Measurements from ENCODE around the gene KPNA1. TPM values are rescaled to one million over a fixed set of nuclear protein-coding genes. Genes with fewer than 3 reads are reported as not detected.

KPNA1 gene
- total RNA-seq, 1 donor from 2014 or later, result 54.0 TPM

DNA sequence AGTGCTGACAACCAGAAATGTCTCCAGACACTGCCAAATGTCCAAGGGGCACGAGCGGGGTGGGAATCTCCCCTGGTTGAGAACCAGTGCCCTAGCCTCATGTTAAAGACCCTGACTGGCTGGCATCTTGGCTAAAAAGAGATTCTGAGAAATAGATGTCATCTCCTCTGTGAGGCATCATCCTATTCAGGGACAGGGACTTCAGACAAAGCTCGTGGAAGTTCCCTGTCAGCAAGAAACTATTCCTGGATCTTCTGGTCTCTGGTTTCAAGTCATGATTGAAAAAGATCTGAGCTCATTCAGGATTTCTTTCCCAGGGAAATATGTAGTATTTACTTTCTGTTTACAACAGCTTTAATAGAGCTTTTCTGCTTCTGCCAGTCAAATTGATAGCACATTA is 109.7 kb downstream of the KPNA1 start:
- Histone ChIP-seq H3K4me1 (no peaks in the 10 kb centered on the region), H3K27me3 (no peaks in the 10 kb centered on the region), H3K4me3 (no peak overlapping the region), H3K36me3 (peaks cover 8 to 40% of the 10 kb centered on the region in 2 donors), H3K27ac (no peak overlapping the region), H3K9me3 (no peaks in the 10 kb centered on the region)
- intact Hi-C loops (cut with DNase I), result no loop called here
- no peak for DNase-seq (ENCODE audit: extremely low spot score in 2 of 2)
- TF ChIP-seq POLR2A (IDR thresholded peaks at IDR 0.05), result no peak
- no peak for TF ChIP-seq POLR2AphosphoS5 (IDR thresholded peaks at IDR 0.05; ENCODE audit: insufficient read depth in 1 of 2, low read depth in 1 of 2)
- no peak for TF ChIP-seq CTCF (IDR thresholded peaks at IDR 0.05)

DNA sequence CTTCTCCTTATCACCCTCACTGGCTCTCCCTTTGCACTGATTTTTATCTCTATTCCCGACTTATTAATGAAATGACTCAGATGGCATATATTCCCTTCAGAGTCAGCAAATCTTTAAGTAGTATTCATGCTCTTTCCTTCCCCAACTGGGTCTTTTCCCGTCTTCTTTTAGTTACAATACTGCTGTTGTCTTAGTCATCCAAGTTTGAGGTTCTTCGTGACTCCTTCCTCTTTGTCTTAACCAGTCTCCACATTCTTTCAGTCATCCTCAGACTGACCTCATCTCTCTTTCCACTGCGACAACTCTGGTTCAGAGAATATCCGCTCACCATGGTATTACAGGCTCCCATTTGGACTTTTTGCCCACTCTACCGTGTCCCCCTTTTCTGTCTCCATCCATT is 111.2 kb downstream of the KPNA1 start:
- no peaks in the 10 kb centered on the region for H3K27me3 ChIP-seq
- H3K9me3 ChIP-seq, result no peaks in the 10 kb centered on the region
- H3K27ac ChIP-seq, result no peak overlapping the region
- no peaks in the 10 kb centered on the region for H3K4me1 ChIP-seq
- H3K4me3 ChIP-seq, result no peak overlapping the region
- DNase-seq (ENCODE audit: extremely low spot score in 2 of 2), result no peak
- no peak for TF ChIP-seq POLR2A (IDR thresholded peaks at IDR 0.05)
- no peak for TF ChIP-seq CTCF (IDR thresholded peaks at IDR 0.05)
- TF ChIP-seq POLR2AphosphoS5 (IDR thresholded peaks at IDR 0.05; ENCODE audit: insufficient read depth in 1 of 2, low read depth in 1 of 2), result no peak
- intact Hi-C loops (cut with DNase I), result no loop called here
- H3K36me3 ChIP-seq, result peaks cover 8 to 38% of the 10 kb centered on the region in 2 donors

DNA sequence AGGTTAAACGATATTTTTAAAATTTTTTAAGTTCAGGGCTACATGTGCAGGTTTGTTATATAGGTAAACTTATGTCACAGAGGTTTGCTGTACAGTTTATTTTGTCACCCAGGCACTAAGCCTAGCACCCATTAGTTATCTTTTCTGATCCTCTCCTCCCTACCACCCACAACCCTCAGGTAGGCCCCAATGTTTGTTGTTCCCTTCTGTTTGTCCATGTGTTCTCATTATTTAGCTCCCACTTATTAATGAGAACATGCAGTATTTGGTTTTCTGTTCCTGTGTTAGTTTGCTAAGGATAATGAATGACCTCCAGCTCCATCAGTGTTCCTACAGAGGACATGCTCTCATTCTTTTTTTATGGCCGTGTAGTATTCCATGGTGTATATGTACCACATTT is 115.8 kb downstream of the KPNA1 start:
- no peak overlapping the region for H3K27ac ChIP-seq
- H3K36me3 ChIP-seq, result peaks cover 0 to 11% of the 10 kb centered on the region in 2 donors
- no peak for DNase-seq (ENCODE audit: extremely low spot score in 2 of 2)
- no peaks in the 10 kb centered on the region for H3K27me3 ChIP-seq
- intact Hi-C loops (cut with DNase I), result no loop called here
- no peak overlapping the region for H3K4me3 ChIP-seq
- H3K4me1 ChIP-seq, result no peaks in the 10 kb centered on the region
- H3K9me3 ChIP-seq, result no peaks in the 10 kb centered on the region
- TF ChIP-seq CTCF (IDR thresholded peaks at IDR 0.05) (no peak), POLR2A (IDR thresholded peaks at IDR 0.05) (no peak), POLR2AphosphoS5 (IDR thresholded peaks at IDR 0.05; ENCODE audit: insufficient read depth in 1 of 2, low read depth in 1 of 2) (no peak)

DNA sequence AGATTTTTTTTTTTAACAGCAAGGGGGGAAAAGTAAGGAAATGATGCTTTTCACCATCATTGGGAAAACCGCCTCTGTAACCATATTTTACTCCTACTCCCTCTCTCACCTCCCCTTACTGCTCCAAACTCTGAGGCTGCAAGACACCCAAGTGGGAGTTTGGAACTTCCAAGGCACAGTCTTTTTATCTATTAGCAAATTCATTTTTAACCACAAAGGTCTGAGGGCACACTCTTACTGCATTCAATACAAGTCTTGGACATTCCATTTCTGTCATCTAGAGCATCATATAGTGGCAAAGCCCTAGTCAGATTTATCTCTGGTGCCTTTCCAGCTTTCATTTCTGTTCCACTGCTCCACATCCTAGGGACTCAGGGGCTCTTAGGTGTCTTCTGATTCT is 117.5 kb downstream of the KPNA1 start:
- DNase-seq (ENCODE audit: extremely low spot score in 2 of 2), result no peak
- Histone ChIP-seq H3K27me3 (no peaks in the 10 kb centered on the region), H3K4me3 (no peak overlapping the region), H3K27ac (no peak overlapping the region), H3K36me3 (no peaks in the 10 kb centered on the region), H3K4me1 (peaks cover 9% of the 10 kb centered on the region), H3K9me3 (no peaks in the 10 kb centered on the region)
- intact Hi-C loops (cut with DNase I), result no loop called here
- TF ChIP-seq POLR2AphosphoS5 (IDR thresholded peaks at IDR 0.05; ENCODE audit: insufficient read depth in 1 of 2, low read depth in 1 of 2), result no peak
- TF ChIP-seq CTCF (IDR thresholded peaks at IDR 0.05), result no peak
- TF ChIP-seq POLR2A (IDR thresholded peaks at IDR 0.05), result no peak

DNA sequence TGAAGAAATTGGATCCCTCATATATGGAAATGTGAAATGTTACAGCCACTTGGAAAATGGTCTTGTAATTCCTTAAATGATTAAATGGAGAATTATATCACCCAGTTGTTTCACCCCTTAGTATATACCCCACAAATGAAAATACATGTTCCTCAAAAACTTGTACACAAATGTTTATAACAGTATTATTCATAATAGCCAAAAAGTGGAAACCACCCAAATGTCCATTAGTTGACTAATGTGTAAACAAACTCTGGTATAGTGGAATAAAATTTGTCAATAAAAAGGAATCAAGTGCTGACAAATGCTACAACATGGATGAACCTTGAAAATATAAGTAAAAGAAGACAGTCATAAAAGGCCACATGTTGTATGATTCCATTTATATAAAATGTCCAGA is 118.2 kb downstream of the KPNA1 start:
- TF ChIP-seq CTCF (IDR thresholded peaks at IDR 0.05) (no peak), POLR2AphosphoS5 (IDR thresholded peaks at IDR 0.05; ENCODE audit: insufficient read depth in 1 of 2, low read depth in 1 of 2) (no peak), POLR2A (IDR thresholded peaks at IDR 0.05) (no peak)

More for the DNA sequence above, 118.2 kb downstream of the KPNA1 start:
- intact Hi-C loops (cut with DNase I), result no loop called here
- no peak for DNase-seq (ENCODE audit: extremely low spot score in 2 of 2)
- Histone ChIP-seq H3K9me3 (no peaks in the 10 kb centered on the region), H3K27ac (no peak overlapping the region), H3K4me1 (peaks cover 9% of the 10 kb centered on the region), H3K27me3 (no peaks in the 10 kb centered on the region), H3K36me3 (no peaks in the 10 kb centered on the region), H3K4me3 (no peak overlapping the region)

All from vagina (tissue), 2 donors.